Vagina (tissue), 2 donors: ENCODE results near the gene PISD. TPM values are rescaled to one million over a fixed set of nuclear protein-coding genes. Genes with fewer than 3 reads are reported as not detected.

Source experiments
- DNase-seq, 2 donors: peaks; one replicate each; pipeline ENCODE4 v3.0.0-alpha.2; 2017; ENCODE audit errors: extremely low spot score in 2 of 2
- H3K27ac ChIP-seq: fragments of 200-600 bp; sonication (generic); one replicate; pipeline ENCODE4 v1.5.1; 2019
- H3K27me3 ChIP-seq: fragments of 200-600 bp; sonication (generic); one replicate; pipeline ENCODE4 v1.5.1; 2019
- H3K36me3 ChIP-seq, 2 donors: fragments of 200-600 bp; sonication (generic); one replicate each; pipeline ENCODE4 v1.5.1; 2017 to 2019
- H3K4me1 ChIP-seq: fragments of 200-600 bp; sonication (generic); one replicate; pipeline ENCODE4 v1.5.1; 2019
- H3K4me3 ChIP-seq, 2 donors: fragments of 200-600 bp; sonication (generic); 1 replicate in 1 of 2; 2 replicates in 1 of 2; pipeline ENCODE4 v1.5.1; 2016 to 2019
- H3K9me3 ChIP-seq: fragments of 200-600 bp; sonication (generic); one replicate; pipeline ENCODE4 v1.5.1; 2019
- CTCF ChIP-seq, 3 experiments: fragments of 450-650 bp in 2 of 3; fragments of 200-600 bp in 1 of 3; sonication (generic) in 1 of 3; IDR thresholded peaks; one replicate each; pipeline ENCODE4 v1.5.1; 2017 to 2019; ENCODE audit warnings: antibody characterized with exemption in 3 of 3, mild to moderate bottlenecking in 2 of 3, moderate library complexity in 2 of 3
- POLR2A ChIP-seq, 2 donors: fragments of 450-650 bp; IDR thresholded peaks; one replicate each; pipeline ENCODE4 v1.6.1; 2017; ENCODE audit warnings: antibody characterized with exemption in 2 of 2, mild to moderate bottlenecking in 2 of 2, moderate library complexity in 2 of 2
- POLR2AphosphoS5 ChIP-seq, 2 donors: sonication (generic); formaldehyde crosslinking; IDR thresholded peaks; one replicate each; pipeline ENCODE4 v1.9.0; 2017; ENCODE audit warnings: antibody characterized with exemption in 2 of 2, mild to moderate bottlenecking in 2 of 2, low read depth in 1 of 2; ENCODE audit not compliant: insufficient read depth in 1 of 2
- intact Hi-C: fragments of 100-400 bp; cut with DNase I; formaldehyde crosslinking; loops from one replicate; pipeline ENCODE4 v1.15.1; 2023
- total RNA-seq: library from RNA; depleted of rRNA; stranded (reverse); fragments of >200 nt; gene quantifications from one replicate; pipeline ENCODE4 v1.2.3, GENCODE V29; 2016

PISD gene
- total RNA-seq, 1 donor from 2014 or later: 50.3 TPM

- DNase-seq: no peak
- no peak overlapping the region for H3K4me3 ChIP-seq
- H3K4me1 ChIP-seq: no peaks in the 10 kb centered on the region
- intact Hi-C loops: no loop called here
- no peak overlapping the region for H3K27ac ChIP-seq
- H3K36me3 ChIP-seq: peaks cover 0 to 12% of the 10 kb centered on the region in 2 donors
- no peaks in the 10 kb centered on the region for H3K27me3 ChIP-seq
- no peak for TF ChIP-seq CTCF (IDR thresholded peaks at IDR 0.05)
- no peak for TF ChIP-seq POLR2A (IDR thresholded peaks at IDR 0.05)
- no peak for TF ChIP-seq POLR2AphosphoS5 (IDR thresholded peaks at IDR 0.05; ENCODE audit: insufficient read depth in 1 of 2, low read depth in 1 of 2)
- no peaks in the 10 kb centered on the region for H3K9me3 ChIP-seq
Measured at GRCh38 chr22:31652911-31653684, 8.9 kb downstream of the PISD start.

- Histone ChIP-seq H3K4me1 (no peaks in the 10 kb centered on the region), H3K27ac (no peak overlapping the region), H3K27me3 (no peaks in the 10 kb centered on the region), H3K36me3 (peaks cover 0 to 22% of the 10 kb centered on the region in 2 donors), H3K9me3 (no peaks in the 10 kb centered on the region), H3K4me3 (no peak overlapping the region)
- TF ChIP-seq POLR2A (IDR thresholded peaks at IDR 0.05) (no peak), CTCF (IDR thresholded peaks at IDR 0.05) (no peak), POLR2AphosphoS5 (IDR thresholded peaks at IDR 0.05; ENCODE audit: insufficient read depth in 1 of 2, low read depth in 1 of 2) (no peak)
- intact Hi-C loops: no loop called here
- DNase-seq: no peak
Measured at GRCh38 chr22:31652088-31652487, 9.9 kb downstream of the PISD start.

- Histone ChIP-seq H3K4me1 (no peaks in the 10 kb centered on the region), H3K4me3 (no peak overlapping the region), H3K27ac (no peak overlapping the region), H3K9me3 (no peaks in the 10 kb centered on the region), H3K27me3 (no peaks in the 10 kb centered on the region), H3K36me3 (peaks cover 0 to 24% of the 10 kb centered on the region in 2 donors)
- TF ChIP-seq POLR2AphosphoS5 (IDR thresholded peaks at IDR 0.05; ENCODE audit: insufficient read depth in 1 of 2, low read depth in 1 of 2) (no peak), POLR2A (IDR thresholded peaks at IDR 0.05) (no peak), CTCF (IDR thresholded peaks at IDR 0.05) (no peak)
- intact Hi-C loops: no loop called here
- no peak for DNase-seq
Measured at GRCh38 chr22:31651664-31652063, 10.4 kb downstream of the PISD start.

GRCh38 chr22:31650391-31650790, 11.6 kb downstream of the PISD start:
- no peak overlapping the region for H3K27ac ChIP-seq
- no peak for DNase-seq
- no peaks in the 10 kb centered on the region for H3K4me1 ChIP-seq

More at GRCh38 chr22:31650391-31650790, 11.6 kb downstream of the PISD start:
- intact Hi-C loops: no loop called here
- TF ChIP-seq POLR2AphosphoS5 (IDR thresholded peaks at IDR 0.05; ENCODE audit: insufficient read depth in 1 of 2, low read depth in 1 of 2): no peak
- no peak for TF ChIP-seq CTCF (IDR thresholded peaks at IDR 0.05)
- no peak for TF ChIP-seq POLR2A (IDR thresholded peaks at IDR 0.05)
- Histone ChIP-seq H3K36me3 (peaks cover 0 to 24% of the 10 kb centered on the region in 2 donors), H3K9me3 (no peaks in the 10 kb centered on the region), H3K4me3 (no peak overlapping the region), H3K27me3 (no peaks in the 10 kb centered on the region)
